ENCODE measurements around the gene WDR38. TPM values are rescaled to one million over a fixed set of nuclear protein-coding genes. Genes with fewer than 3 reads are reported as not detected.

The WDR38 gene
- total and polyA plus RNA-seq, 2 of the 4 experiments (the other 2 are of a cell fraction) = not detected

- no peak overlapping the region for H3K18ac ChIP-seq (ENCODE audit: low read depth, low read length)
- intact Hi-C loops (cut with micrococcal nuclease) (no loop called here), in situ Hi-C loops (cut with MboI; ENCODE audit: low sequenced_read_pairs) (no loop called here), dilution Hi-C loops (cut with HindIII; ENCODE audit: low sequenced_read_pairs, unreplicated experiment) (no loop called here)
- H3K4me1 ChIP-seq (ENCODE audit: control insufficient read depth, insufficient read depth, low read length) = peaks cover under 1% of the 10 kb centered on the region; the same call in 1 of the 2 replicates
- H3K9me1 ChIP-seq (ENCODE audit: insufficient read depth, low read length) = peaks cover 7% of the 10 kb centered on the region; the same call in 1 of the 2 replicates
- no peak overlapping the region for H2BK120ac ChIP-seq (ENCODE audit: low read depth, low read length)
- H3K9me3 ChIP-seq (ENCODE audit: control insufficient read depth, insufficient read depth, low read length) = no peaks in the 10 kb centered on the region
- no peak overlapping the region for H3K4me2 ChIP-seq (ENCODE audit: low read depth, low read length)
- no peaks in the 10 kb centered on the region; the same call in 1 of the 2 replicates for H4K20me1 ChIP-seq (ENCODE audit: insufficient read depth, low read length)
- no peak overlapping the region for H4K91ac ChIP-seq (ENCODE audit: insufficient read depth, low read depth, low read length)
- POLR2A ChIA-PET (ENCODE audit: unreplicated experiment) = no interaction called here
- no peak for DNase-seq
- no peak overlapping the region for H3K4ac ChIP-seq (ENCODE audit: low read depth, low read length)
- H3K23ac ChIP-seq (ENCODE audit: low read depth, low read length) = no peak overlapping the region
- no peak overlapping the region for H2BK15ac ChIP-seq (ENCODE audit: low read depth, low read length)
- no peak overlapping the region for H4K8ac ChIP-seq (ENCODE audit: low read depth in 2 of 2, low read length in 2 of 2)
- H2AFZ ChIP-seq (replicated peaks; ENCODE audit: low read length, poor library complexity) = no peak overlapping the region
- CTCF ChIA-PET = no interaction called here
- no peaks in the 10 kb centered on the region for H3K27me3 ChIP-seq (ENCODE audit: control insufficient read depth, insufficient read depth, low read length)
- H3K14ac ChIP-seq (replicated peaks; ENCODE audit: low read depth, low read length) = no peak overlapping the region
- no peak overlapping the region for H4K5ac ChIP-seq (ENCODE audit: low read depth, low read length)
- TF ChIP-seq RAD21 (IDR thresholded peaks at IDR 0.05; ENCODE audit: low read length) = no peak
- TF ChIP-seq USF2 (IDR thresholded peaks at IDR 0.05; ENCODE audit: low read depth, low read length) = no peak
- no peak for TF ChIP-seq BHLHE40 (IDR thresholded peaks at IDR 0.05; ENCODE audit: low read depth, low read length)
- no peak for TF ChIP-seq CEBPB (IDR thresholded peaks at IDR 0.05; ENCODE audit: low read depth, low read length)
- no peak for TF ChIP-seq CTCF (conservative IDR thresholded peaks at IDR 0.05; ENCODE audit: low read depth, low read length)
- TF ChIP-seq ELK1 (IDR thresholded peaks at IDR 0.05; ENCODE audit: borderline replicate concordance, low read depth, low read length) = no peak
- TF ChIP-seq MXI1 (IDR thresholded peaks at IDR 0.05; ENCODE audit: borderline replicate concordance, low read depth, low read length) = no peak
- TF ChIP-seq CHD1 (IDR thresholded peaks at IDR 0.05; ENCODE audit: low read depth, low read length) = no peak
- H3K27ac ChIP-seq (ENCODE audit: insufficient read depth, low read length) = no peak overlapping the region
- H3K4me3 ChIP-seq (ENCODE audit: insufficient read depth, low read depth, low read length) = no peak overlapping the region
- no CpG with 5 or more reads among the region's 4 CpGs for WGBS, 2 experiments (ENCODE audit: extremely low coverage in 2 of 2, insufficient read length in 1 of 2)
- H3K79me1 ChIP-seq (ENCODE audit: low read depth in 1 of 2, low read length in 2 of 2) = no peaks in the 10 kb centered on the region; a peak in 1 of 4 replicates
- no peak overlapping the region for H2AK5ac ChIP-seq (ENCODE audit: low read depth, low read length)
- H3K56ac ChIP-seq (ENCODE audit: extremely low read depth, insufficient read depth, low read length) = no peak overlapping the region
- no peak overlapping the region for H3K9ac ChIP-seq (ENCODE audit: low read depth, low read length)
- no TSS peak for BruUV-seq (replicated peaks)
- H3K36me3 ChIP-seq (ENCODE audit: control insufficient read depth, insufficient read depth, low read length) = peaks cover 60% of the 10 kb centered on the region
- no peak overlapping the region for H2BK20ac ChIP-seq (ENCODE audit: low read depth, low read length)
- no peak overlapping the region for H2AK9ac ChIP-seq (replicated peaks; ENCODE audit: low read depth, low read length, poor library complexity)
- ATAC-seq (ENCODE audit: low read depth) = peak; percentile 14; the same call in 1 of the 2 replicates
- H2BK5ac ChIP-seq (ENCODE audit: low read depth, low read length, poor library complexity, severe bottlenecking) = no peak overlapping the region
Observed at GRCh38 chr9:124884376-124884775, 31.1 kb downstream of the WDR38 start.

Measured in IMR-90 (cell line).